Hair follicular keratinocyte (primary cell): ENCODE measurements around the gene ZCRB1. TPM values are rescaled to one million over a fixed set of nuclear protein-coding genes. Genes with fewer than 3 reads are reported as not detected.

ENCODE experiments used
- total RNA-seq: library from RNA; depleted of rRNA; stranded (reverse); fragments of >200 nt; gene quantifications from 2 replicates; pipeline ENCODE4 v1.2.3, GENCODE V29; 2015

ZCRB1 gene
- 32.9 and 36.1 TPM in 2 replicates for total RNA-seq

GRCh38 chr12:42325653-42326474 is at the start of gene ZCRB1, which contains the start of gene PPHLN1:
Gene ZCRB1, minus strand, starts transcription at chr12:42326094. Its CDS starts 1,992 bp downstream, at chr12:42324102.
Gene PPHLN1, plus strand, starts transcription at chr12:42326167. Its CDS starts 9,736 bp downstream, at chr12:42335903.

Other genes with a start within 250 kb of the ZCRB1 start
- 4.5 and 8.4 TPM in 2 replicates for gene GXYLT1, start 181.2 kb downstream of the ZCRB1 start, total RNA-seq
- 7.1 and 8.5 TPM in 2 replicates for gene YAF2, start 87.8 kb downstream of the ZCRB1 start, total RNA-seq
- 59.9 and 70.1 TPM in 2 replicates for gene PPHLN1, start 73 bp upstream of the ZCRB1 start, total RNA-seq